ENCODE data around the gene EPS8. TPM values are rescaled to one million over a fixed set of nuclear protein-coding genes. Genes with fewer than 3 reads are reported as not detected.
A peak's percentile ranks its signal among the peaks of the same experiment; 100 is the strongest.

The EPS8 gene
- total RNA-seq, 1 donor from 2014 or later: 72.8 TPM

DNA sequence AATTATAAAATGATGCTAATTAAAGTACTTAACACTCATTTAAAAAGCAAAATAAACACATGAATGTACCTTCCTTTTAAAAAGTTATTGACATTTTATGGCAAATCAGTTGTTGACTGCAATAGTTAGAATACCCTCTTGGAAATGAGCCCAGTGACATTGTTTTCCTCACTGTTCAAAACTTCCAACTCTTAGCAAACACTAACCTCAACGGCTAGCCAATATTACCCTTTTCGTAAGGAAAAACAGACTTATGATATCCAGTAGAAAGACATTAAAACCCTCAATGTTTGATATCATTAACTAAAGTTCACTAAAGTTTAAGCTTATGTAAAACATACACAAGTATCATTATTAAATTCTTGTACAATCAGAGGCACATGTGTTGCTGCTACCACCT is 83.6 kb downstream of the EPS8 start:
- TF ChIP-seq CTCF (IDR thresholded peaks at IDR 0.05): no peak
- Histone ChIP-seq H3K27me3 (ENCODE audit: low read depth) (no peaks in the 10 kb centered on the region), H3K27ac (no peak overlapping the region), H3K4me3 (no peak overlapping the region), H3K36me3 (no peaks in the 10 kb centered on the region), H3K4me1 (peaks cover 27% of the 10 kb centered on the region), H3K9me3 (no peaks in the 10 kb centered on the region)
- DNase-seq (no peak), ATAC-seq (no peak)
- intact Hi-C loops (cut with DNase I): no loop called here

DNA sequence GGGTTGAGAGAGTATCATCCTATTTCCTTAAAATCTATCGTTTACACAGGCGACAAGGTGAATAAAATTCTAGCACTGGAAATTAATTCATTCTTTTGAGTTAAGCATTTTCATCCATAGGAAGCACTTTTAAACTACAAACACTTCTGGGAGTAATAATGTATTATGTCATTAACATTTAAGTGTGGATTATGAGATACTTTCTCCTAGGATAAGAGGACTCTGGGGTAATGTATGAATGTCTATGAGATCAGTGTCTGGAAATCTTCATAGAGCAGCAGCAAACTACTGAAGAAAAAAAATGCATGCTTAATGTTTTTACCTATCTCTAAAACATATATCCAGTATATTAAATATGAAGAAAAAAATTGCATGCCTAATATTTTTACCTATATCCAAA is 86.9 kb downstream of the EPS8 start:
- no peaks in the 10 kb centered on the region for H3K9me3 ChIP-seq
- TF ChIP-seq CTCF (IDR thresholded peaks at IDR 0.05): no peak
- H3K27ac ChIP-seq: peak overlapping the region; percentile 37
- H3K4me3 ChIP-seq: no peak overlapping the region
- H3K36me3 ChIP-seq: no peaks in the 10 kb centered on the region
- H3K27me3 ChIP-seq (ENCODE audit: low read depth): no peaks in the 10 kb centered on the region
- H3K4me1 ChIP-seq: peaks cover 54% of the 10 kb centered on the region
- ATAC-seq (no peak), DNase-seq (no peak)
- intact Hi-C loops (cut with DNase I): no loop called here

DNA sequence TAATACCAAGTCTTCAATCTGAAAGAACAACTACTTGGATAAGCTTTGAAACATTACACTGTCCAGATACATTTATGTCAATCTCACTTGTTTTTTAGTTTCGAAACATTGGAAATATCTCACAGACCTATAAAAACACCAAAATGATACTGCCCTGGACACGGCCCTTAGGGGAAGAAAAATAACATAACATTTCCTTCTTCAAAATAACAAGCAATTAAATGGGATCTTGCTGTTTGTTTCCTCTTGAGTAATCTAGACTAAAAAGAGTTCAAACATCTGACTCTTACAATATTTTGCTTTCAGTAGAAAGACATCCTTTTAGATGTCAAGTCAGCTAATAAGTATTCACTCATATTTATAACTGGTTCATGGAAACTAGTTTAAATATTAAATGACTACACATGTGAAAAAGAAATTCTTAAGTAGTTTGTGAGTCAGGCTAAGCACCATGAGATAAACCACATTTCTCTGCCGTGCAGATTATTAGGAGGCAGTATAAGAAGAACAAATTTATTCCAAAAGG is 87.5 kb downstream of the EPS8 start:
- Histone ChIP-seq H3K9me3 (no peaks in the 10 kb centered on the region), H3K27me3 (ENCODE audit: low read depth) (no peaks in the 10 kb centered on the region), H3K36me3 (no peaks in the 10 kb centered on the region), H3K4me1 (peaks cover 60% of the 10 kb centered on the region), H3K4me3 (no peak overlapping the region), H3K27ac (peak overlapping the region; percentile 37)
- no peak for DNase-seq
- TF ChIP-seq CTCF (IDR thresholded peaks at IDR 0.05): no peak
- peak in 1 of 2 donors; percentile 41 for ATAC-seq
- intact Hi-C loops (cut with DNase I): no loop called here

GRCh38 chr12:15701206-15701605 is 88.0 kb downstream of the EPS8 start:
- peak overlapping the region; percentile 37 for H3K27ac ChIP-seq

DNA sequence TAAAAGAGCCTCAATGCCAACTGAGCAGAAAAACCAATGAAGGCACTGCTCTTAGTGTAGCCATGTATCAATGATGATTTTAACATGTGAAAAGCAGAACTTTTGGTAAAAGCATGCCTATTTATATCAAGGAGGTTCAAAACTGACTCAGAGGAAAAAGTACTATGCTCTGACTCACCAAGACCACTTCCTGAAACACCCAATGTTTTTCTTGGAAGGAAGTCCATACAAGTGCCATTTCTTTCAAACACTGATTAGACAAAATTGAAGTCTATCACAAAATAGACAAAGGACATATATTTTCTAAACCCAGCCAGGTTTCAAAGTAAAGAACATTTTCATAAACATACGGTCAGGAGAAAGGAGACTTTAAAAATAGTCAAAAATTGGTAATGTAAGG is 88.6 kb downstream of the EPS8 start:
- no peak for TF ChIP-seq CTCF (IDR thresholded peaks at IDR 0.05)

More at GRCh38 chr12:15701206-15701605, 88.0 kb downstream of the EPS8 start:
- Histone ChIP-seq H3K4me3 (no peak overlapping the region), H3K27me3 (ENCODE audit: low read depth) (no peaks in the 10 kb centered on the region), H3K9me3 (no peaks in the 10 kb centered on the region), H3K36me3 (no peaks in the 10 kb centered on the region), H3K4me1 (peaks cover 61% of the 10 kb centered on the region)
- TF ChIP-seq CTCF (IDR thresholded peaks at IDR 0.05): no peak
- no peak for DNase-seq
- peak in 1 of 2 donors; percentile 38 for ATAC-seq
- intact Hi-C loops (cut with DNase I): no loop called here

More for the DNA sequence above, 88.6 kb downstream of the EPS8 start:
- Histone ChIP-seq H3K4me3 (no peak overlapping the region), H3K27me3 (ENCODE audit: low read depth) (no peaks in the 10 kb centered on the region), H3K4me1 (peaks cover 61% of the 10 kb centered on the region), H3K36me3 (no peaks in the 10 kb centered on the region), H3K27ac (peak overlapping the region; percentile 37), H3K9me3 (no peaks in the 10 kb centered on the region)
- intact Hi-C loops (cut with DNase I): no loop called here
- DNase-seq: no peak
- ATAC-seq: peak; percentile 82 to 85

All from lower lobe of right lung (tissue), 2 donors.